Activated CD8-positive, alpha-beta memory T cell treated with anti-CD3 and anti-CD28 coated beads for 48 hours (primary cell): ENCODE data around the gene FBXO11.
"Not testable (repeated sequence)": the region's sequence is repeated elsewhere in the genome, so short reads cannot be mapped to it uniquely, and the experiment has no call there.

ENCODE experiments used
- DNase-seq, 3 experiments: peaks; one replicate each; pipeline ENCODE4 v3.0.0-alpha.2; 2020; ENCODE audit warnings: low read depth in 2 of 3, low spot score in 2 of 3

FBXO11 gene

GRCh38 chr2:47906157-47907038 lies at the start of gene FBXO11:
Gene FBXO11, minus strand, starts transcription at chr2:47906498. Its CDS starts 778 bp downstream, at chr2:47905720.
- DNase-seq = peak; percentile 75 to 85 (median 80)

GRCh38 chr2:47950340-47951301 lies 44.3 kb upstream of the FBXO11 start:
- no peak for DNase-seq

- DNase-seq = no peak
Observed at GRCh38 chr2:47946593-47946992, 40.3 kb upstream of the FBXO11 start.

- DNase-seq = no peak
Observed at GRCh38 chr2:47945046-47945781, 38.9 kb upstream of the FBXO11 start.

- no peak for DNase-seq
Observed at GRCh38 chr2:47941936-47942335, 35.6 kb upstream of the FBXO11 start.

GRCh38 chr2:47937677-47938076 lies 31.4 kb upstream of the FBXO11 start:
- DNase-seq = no peak

GRCh38 chr2:47935071-47935470 lies 28.8 kb upstream of the FBXO11 start:
- no peak for DNase-seq

GRCh38 chr2:47918043-47918442 lies 11.7 kb upstream of the FBXO11 start:
- DNase-seq = no peak

- no peak for DNase-seq
Observed at GRCh38 chr2:47917276-47917961, 11.1 kb upstream of the FBXO11 start.

- DNase-seq = no peak
Observed at GRCh38 chr2:47916412-47916811, 10.1 kb upstream of the FBXO11 start.

GRCh38 chr2:47910662-47911061 lies 4.4 kb upstream of the FBXO11 start:
- DNase-seq = not testable (repeated sequence)

- no peak for DNase-seq
Observed at GRCh38 chr2:47908682-47909081, 2.4 kb upstream of the FBXO11 start.

GRCh38 chr2:47907039-47907781 lies 912 bp upstream of the FBXO11 start:
- DNase-seq = no peak

- DNase-seq = peak; percentile 21 to 38 (median 33)
Observed at GRCh38 chr2:47905386-47906156, 727 bp downstream of the FBXO11 start.

- no peak for DNase-seq
Observed at GRCh38 chr2:47903781-47904490, 2.4 kb downstream of the FBXO11 start.

- DNase-seq = not testable (repeated sequence)
Observed at GRCh38 chr2:47901892-47902291, 4.4 kb downstream of the FBXO11 start.

- no peak for DNase-seq
Observed at GRCh38 chr2:47900857-47901256, 5.4 kb downstream of the FBXO11 start.
